Small intestine (tissue), 7 donors: ENCODE results near the gene ELAC2. TPM values are rescaled to one million over a fixed set of nuclear protein-coding genes. Genes with fewer than 3 reads are reported as not detected.

ENCODE experiments used
- DNase-seq, 2 donors: peaks; one replicate each; pipeline versions ENCODE4 v3.0.0 to v3.0.0-alpha.2; 2013
- FAIRE-seq: peaks from 2 replicates; lab custom pipeline; 2012; peaks lifted over from hg19 to GRCh38; lab: Jason Lieb, UNC
- H3K27ac ChIP-seq, 3 donors: one replicate each; pipeline ENCODE4 v1.5.1; 2013; ENCODE audit warnings: low read length in 2 of 3, mild to moderate bottlenecking in 2 of 3, control low read depth in 1 of 3, inconsistent platforms in 1 of 3, low read depth in 1 of 3, moderate library complexity in 1 of 3
- H3K27me3 ChIP-seq, 3 donors: one replicate each; pipeline ENCODE4 v1.6.1; 2013; ENCODE audit warnings: low read length in 3 of 3, inconsistent platforms in 1 of 3; ENCODE audit not compliant: control insufficient read depth in 3 of 3, insufficient read depth in 3 of 3
- H3K36me3 ChIP-seq, 3 donors: one replicate each; pipeline ENCODE4 v1.6.1; 2013; ENCODE audit warnings: low read length in 3 of 3, inconsistent platforms in 1 of 3, low read depth in 1 of 3, mild to moderate bottlenecking in 1 of 3, moderate library complexity in 1 of 3; ENCODE audit not compliant: control insufficient read depth in 3 of 3, insufficient read depth in 2 of 3
- H3K4me1 ChIP-seq, 3 donors: one replicate each; pipeline ENCODE4 v1.6.1; 2013; ENCODE audit warnings: low read length in 2 of 3, inconsistent platforms in 1 of 3, low read depth in 1 of 3, mild to moderate bottlenecking in 1 of 3, moderate library complexity in 1 of 3; ENCODE audit not compliant: control insufficient read depth in 3 of 3, insufficient read depth in 2 of 3
- H3K4me3 ChIP-seq, 3 donors: one replicate each; pipeline ENCODE4 v1.5.1; 2013; ENCODE audit warnings: low read length in 3 of 3, control low read depth in 1 of 3, inconsistent platforms in 1 of 3, low read depth in 1 of 3, mild to moderate bottlenecking in 1 of 3, moderate library complexity in 1 of 3
- H3K9me3 ChIP-seq, 2 donors: one replicate each; pipeline ENCODE4 v1.6.1; 2013; ENCODE audit warnings: low read depth in 1 of 2, low read length in 1 of 2; ENCODE audit not compliant: control insufficient read depth in 2 of 2, insufficient read depth in 1 of 2
- WGBS, 3 donors: extraction: QIAGEN DNeasy Blood & Tissue Kit; methylation state at CpG; one replicate each; pipeline ENCODE4 v1.1.7; 2013; 5-methylcytosine and 5-hydroxymethylcytosine counted together
- polyA plus RNA-seq, 4 donors: library from polyadenylated mRNA; stranded (reverse) in 3 of 4; unstranded in 1 of 4; fragments of 200-250 nt in 3 of 4; fragments of 120-200 nt in 1 of 4; gene quantifications; one replicate each; pipeline versions ENCODE4 v1.2.1 to v1.2.3, GENCODE V29; 2013
- donor health status: healthy with polysubstance abuse.
- donor health status: control.
- donor health status: control.
- donor health status: Bipolar disorder and iron deficiency.
- donor health status: healthy.

Gene ELAC2
- polyA plus RNA-seq, 4 donors: 30.0 to 44.5 (median 37.6) TPM

DNA sequence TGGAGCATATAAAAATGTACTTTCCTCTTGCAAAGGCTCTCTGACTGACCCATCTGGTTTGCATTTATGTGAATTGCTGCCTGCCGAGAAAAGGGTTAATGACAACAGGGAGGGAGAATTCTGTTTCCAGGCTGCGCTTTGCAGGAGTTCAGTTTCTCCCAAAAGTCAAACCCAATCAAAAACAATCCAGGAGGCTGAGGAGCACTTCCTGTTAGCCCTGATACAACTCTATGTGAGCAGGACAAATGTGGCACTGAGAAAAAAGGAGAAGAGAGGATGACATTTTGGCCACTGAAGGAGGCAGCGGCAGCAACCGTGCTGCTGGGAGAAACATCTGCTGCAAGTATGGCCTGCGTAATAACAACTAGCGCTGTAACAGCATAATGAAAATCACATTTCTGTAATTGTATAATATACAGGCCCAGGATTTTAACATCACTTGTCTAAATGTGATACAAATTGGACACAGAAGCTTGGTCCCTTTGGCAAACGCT lies 26.8 kb upstream of the ELAC2 start:
- Histone ChIP-seq H3K9me3 (no peaks in the 10 kb centered on the region), H3K27ac (no peak overlapping the region), H3K4me1 (no peaks in the 10 kb centered on the region), H3K4me3 (no peak overlapping the region), H3K36me3 (no peaks in the 10 kb centered on the region), H3K27me3 (no peaks in the 10 kb centered on the region)
- DNase-seq (no peak), FAIRE-seq (no peak)
- WGBS, 3 donors: 68 to 74% (median 73%) methylated on average over 7 of the region's 7 CpGs

- WGBS, 3 donors: 87 to 94% (median 89%) methylated on average over 4 of the region's 4 CpGs
- H3K4me1 ChIP-seq: no peaks in the 10 kb centered on the region
- no peak overlapping the region for H3K4me3 ChIP-seq
- FAIRE-seq: no peak
- H3K9me3 ChIP-seq: peaks cover 0 to 2% of the 10 kb centered on the region in 2 donors
- no peaks in the 10 kb centered on the region for H3K36me3 ChIP-seq
- no peaks in the 10 kb centered on the region for H3K27me3 ChIP-seq
- no peak overlapping the region for H3K27ac ChIP-seq
- no peak for DNase-seq
These were observed 21.3 kb upstream of the ELAC2 start for GRCh38 chr17:13038931-13039665.

GRCh38 chr17:13036751-13037150 lies 18.9 kb upstream of the ELAC2 start:
- no peak overlapping the region for H3K4me3 ChIP-seq
- FAIRE-seq (no peak), DNase-seq (no peak)
- no peak overlapping the region for H3K27ac ChIP-seq
- H3K36me3 ChIP-seq: no peaks in the 10 kb centered on the region
- peaks cover 0 to 2% of the 10 kb centered on the region in 2 donors for H3K9me3 ChIP-seq
- H3K4me1 ChIP-seq: no peaks in the 10 kb centered on the region
- no peaks in the 10 kb centered on the region for H3K27me3 ChIP-seq

GRCh38 chr17:13035420-13035819 lies 17.6 kb upstream of the ELAC2 start:
- Histone ChIP-seq H3K9me3 (peaks cover 0 to 2% of the 10 kb centered on the region in 2 donors), H3K4me1 (no peaks in the 10 kb centered on the region), H3K36me3 (no peaks in the 10 kb centered on the region), H3K4me3 (no peak overlapping the region), H3K27me3 (no peaks in the 10 kb centered on the region), H3K27ac (no peak overlapping the region)
- FAIRE-seq (no peak), DNase-seq (no peak)
- WGBS, 3 donors: 92 to 99% (median 94%) methylated on average over 1 of the region's 1 CpG

GRCh38 chr17:13031718-13032350 lies 14.0 kb upstream of the ELAC2 start:
- H3K36me3 ChIP-seq: no peaks in the 10 kb centered on the region
- no peak overlapping the region for H3K27ac ChIP-seq
- WGBS, 3 donors: 42 to 46% (median 46%) methylated on average over 16 of the region's 16 CpGs
- no peak overlapping the region for H3K4me3 ChIP-seq
- H3K27me3 ChIP-seq: no peaks in the 10 kb centered on the region
- no peaks in the 10 kb centered on the region for H3K4me1 ChIP-seq
- H3K9me3 ChIP-seq: peaks cover 0 to 2% of the 10 kb centered on the region in 2 donors
- no peak for FAIRE-seq
- peak; percentile 37 to 42 for DNase-seq

DNA sequence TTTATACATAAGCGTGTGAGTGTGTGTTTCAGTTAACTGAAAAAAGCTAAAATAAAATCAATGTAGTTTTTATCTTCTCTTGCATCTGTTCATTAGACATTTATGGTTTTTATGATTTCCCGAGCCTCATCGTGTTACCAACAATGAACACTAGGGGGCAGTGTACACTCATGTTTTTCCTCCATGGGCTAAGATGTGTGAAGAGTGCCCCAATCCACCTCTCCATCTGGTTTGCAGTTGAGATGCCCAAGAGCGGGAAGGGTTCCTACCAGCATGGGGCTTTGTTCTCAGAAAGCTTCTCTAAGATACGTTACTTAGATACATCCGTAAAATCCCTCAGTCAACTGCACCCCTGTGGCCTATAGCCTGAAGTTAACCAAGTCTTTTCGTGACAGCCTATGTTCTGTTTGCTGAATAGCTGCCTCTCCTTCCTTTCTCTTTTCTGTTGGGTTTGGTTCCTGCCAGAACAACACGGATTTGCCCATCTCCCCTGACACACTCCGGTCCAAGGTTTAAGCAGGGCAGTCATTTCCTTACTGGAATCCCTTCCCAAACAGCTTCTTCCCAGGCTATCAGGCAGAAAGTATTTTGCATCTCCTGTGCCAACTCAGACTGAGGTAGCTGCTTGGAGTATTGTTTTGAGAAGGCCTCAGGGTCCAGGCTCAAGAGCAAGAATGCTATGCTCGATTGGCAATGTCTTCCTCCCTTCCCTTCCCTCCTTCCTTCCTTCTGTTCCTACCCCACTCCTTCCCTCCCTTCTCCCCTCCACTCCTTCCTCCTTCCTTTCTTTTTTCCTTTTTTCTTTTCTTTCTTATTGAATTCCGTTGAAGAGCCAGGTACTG lies 12.9 kb upstream of the ELAC2 start:
- H3K9me3 ChIP-seq: peaks cover 0 to 2% of the 10 kb centered on the region in 2 donors
- DNase-seq (peak; percentile 43 to 59), FAIRE-seq (peak; percentile 62)
- H3K27me3 ChIP-seq: no peaks in the 10 kb centered on the region
- H3K4me3 ChIP-seq: no peak overlapping the region
- WGBS, 3 donors: 56 to 59% (median 59%) methylated on average over 11 of the region's 11 CpGs
- no peak overlapping the region for H3K27ac ChIP-seq
- no peaks in the 10 kb centered on the region for H3K36me3 ChIP-seq
- H3K4me1 ChIP-seq: no peaks in the 10 kb centered on the region

DNA sequence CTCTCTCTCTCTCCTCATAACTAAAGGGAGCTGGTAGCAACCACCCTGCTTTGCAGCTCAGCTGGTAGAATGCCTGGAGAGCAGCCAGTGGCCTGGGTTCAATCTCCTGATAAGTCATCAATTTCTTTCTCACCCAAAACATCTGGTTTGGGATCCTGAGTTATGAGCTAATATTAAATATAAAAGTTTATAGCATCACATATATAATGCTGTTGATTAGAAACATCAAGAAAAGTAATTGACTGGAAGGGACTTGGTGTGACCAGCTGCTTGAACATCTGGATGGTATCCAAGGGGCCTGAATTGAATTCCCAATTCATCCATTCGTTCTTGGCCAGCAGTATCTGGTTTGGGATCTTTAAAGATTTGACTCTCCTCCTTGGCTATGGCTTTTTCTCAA lies 12.2 kb upstream of the ELAC2 start:
- FAIRE-seq (no peak), DNase-seq (no peak)
- H3K36me3 ChIP-seq: no peaks in the 10 kb centered on the region
- H3K4me3 ChIP-seq: no peak overlapping the region
- peaks cover 0 to 4% (median 0%) of the 10 kb centered on the region in 3 donors for H3K27me3 ChIP-seq
- H3K9me3 ChIP-seq: no peaks in the 10 kb centered on the region
- no peaks in the 10 kb centered on the region for H3K4me1 ChIP-seq
- 48 to 68% (median 67%) methylated on average over 1 of the region's 1 CpG for WGBS, 3 donors
- H3K27ac ChIP-seq: no peak overlapping the region

- H3K9me3 ChIP-seq: no peaks in the 10 kb centered on the region
- DNase-seq (no peak), FAIRE-seq (no peak)
- no peak overlapping the region for H3K27ac ChIP-seq
- no peak overlapping the region for H3K4me3 ChIP-seq
- no peaks in the 10 kb centered on the region for H3K36me3 ChIP-seq
- H3K4me1 ChIP-seq: no peaks in the 10 kb centered on the region
- peaks cover 0 to 4% (median 0%) of the 10 kb centered on the region in 3 donors for H3K27me3 ChIP-seq
- WGBS, 3 donors: 65 to 80% (median 65%) methylated on average over 2 of the region's 2 CpGs
These were observed 11.5 kb upstream of the ELAC2 start for GRCh38 chr17:13029340-13029739.
